Omental fat pad (tissue), 4 donors: ENCODE measurements around the gene F13B. TPM values are rescaled to one million over a fixed set of nuclear protein-coding genes. Genes with fewer than 3 reads are reported as not detected.
"Not testable (repeated sequence)": the region's sequence is repeated elsewhere in the genome, so short reads cannot be mapped to it uniquely, and the experiment has no call there.

ENCODE experiments used
- ATAC-seq: fragments of 150-250 bp; one replicate; pipeline ENCODE4 v1.9.1; 2016; ENCODE audit warnings: mild to moderate bottlenecking, moderate library complexity; ENCODE audit not compliant: low FRiP score
- DNase-seq: peaks from one replicate; pipeline ENCODE4 v3.0.0-alpha.2; 2019; ENCODE audit warnings: low spot score
- CTCF ChIP-seq, 3 donors: fragments of 450-650 bp; IDR thresholded peaks; one replicate each; pipeline ENCODE4 v1.5.1; 2016 to 2017; ENCODE audit warnings: antibody characterized with exemption in 3 of 3, mild to moderate bottlenecking in 3 of 3, moderate library complexity in 2 of 3
- total RNA-seq, 4 donors: library from RNA; depleted of rRNA; stranded (reverse); fragments of >200 nt; gene quantifications; one replicate each; pipeline ENCODE4 v1.1.0, GENCODE V29; 2016

Gene F13B
- total RNA-seq, 4 donors from 2014 or later = not detected

- ATAC-seq (no peak), DNase-seq (no peak)
- TF ChIP-seq CTCF (IDR thresholded peaks at IDR 0.05) = no peak
Observed at GRCh38 chr1:197001828-197002227, 65.2 kb downstream of the F13B start.

DNA sequence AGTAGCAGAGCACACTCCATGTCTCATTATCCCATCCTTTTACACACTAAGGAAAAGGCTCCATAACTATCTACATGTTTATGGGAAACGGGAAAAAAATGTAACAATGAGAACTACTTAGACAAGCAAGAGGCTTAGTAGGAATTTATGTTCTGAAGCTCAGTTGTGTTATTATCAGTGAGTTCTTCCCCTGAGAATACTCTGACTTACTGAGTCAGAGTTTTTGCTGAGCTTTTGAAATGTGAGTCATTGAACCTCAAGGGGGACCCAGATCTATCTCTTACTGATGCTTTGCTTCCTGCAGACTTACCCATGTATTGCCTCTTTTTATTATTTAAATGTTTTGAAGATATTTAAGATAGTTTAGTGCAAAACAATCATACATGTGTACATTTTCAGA is 69.6 kb downstream of the F13B start:
- DNase-seq = no peak
- no peak for TF ChIP-seq CTCF (IDR thresholded peaks at IDR 0.05)
- ATAC-seq = no peak

DNA sequence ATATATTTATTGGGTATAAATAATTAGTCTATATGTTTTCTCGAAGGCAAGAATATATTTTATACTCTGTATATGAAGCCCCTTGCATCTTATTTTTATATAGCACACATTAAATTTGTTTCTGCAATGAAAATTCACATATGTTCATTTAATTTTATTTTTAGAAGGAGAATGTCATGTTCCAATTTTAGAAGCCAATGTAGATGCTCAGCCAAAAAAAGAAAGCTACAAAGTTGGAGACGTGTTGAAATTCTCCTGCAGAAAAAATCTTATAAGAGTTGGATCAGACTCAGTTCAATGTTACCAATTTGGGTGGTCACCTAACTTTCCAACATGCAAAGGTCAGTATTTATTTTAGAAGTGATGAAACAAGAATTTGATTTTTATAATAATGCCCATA is 73.1 kb downstream of the F13B start:
- no peak for DNase-seq
- no peak for ATAC-seq
- TF ChIP-seq CTCF (IDR thresholded peaks at IDR 0.05) = no peak

- not testable (repeated sequence) for ATAC-seq, DNase-seq
Observed at GRCh38 chr1:196991919-196992651, 75.0 kb downstream of the F13B start.

Other genes starting within 250 kb of the F13B start
- gene CFHR1, start 247.5 kb downstream of the F13B start, total RNA-seq = under 1 TPM in 1 of 4 donors, not detected in 3; 0.84 TPM
- gene CFHR4, start 179.2 kb downstream of the F13B start, total RNA-seq = not detected
- not detected for gene CFHR2, start 123.5 kb downstream of the F13B start, total RNA-seq
- not detected for gene CFHR5, start 89.7 kb downstream of the F13B start, total RNA-seq
- 1 to 10 TPM in 2 of 4 donors, under 1 TPM in 2; under 0.01 to 3.2 (median 1.7) TPM for gene ASPM, start 79.4 kb upstream of the F13B start, total RNA-seq
- gene ZBTB41, start 134.0 kb upstream of the F13B start, total RNA-seq = 10 to 100 TPM in 3 of 4 donors, 1 to 10 TPM in 1; 6.6 to 13.6 (median 11.9) TPM
- gene CRB1, start 201.0 kb upstream of the F13B start, total RNA-seq = 1 to 10 TPM in 1 of 4 donors, under 1 TPM in 1, not detected in 2; 0.38 to 2.4 TPM